ENCODE data around the gene MAPK8IP1. TPM values are rescaled to one million over a fixed set of nuclear protein-coding genes. Genes with fewer than 3 reads are reported as not detected.

Gene MAPK8IP1
- total RNA-seq (2014; rRNA removed; shearing (Covaris generic)) (34.1 and 39.4 TPM in 2 replicates), polyA plus RNA-seq (2016; fragmentation: Nextera tagmentation; extraction: Ambion mirVana) (5.9 and 6.8 TPM in 2 replicates)
- long read RNA-seq, partial matches to known transcripts = 1 of 2 reads
- long read RNA-seq, other reads (novel, unspliced or antisense) = 1 of 2 reads

DNA sequence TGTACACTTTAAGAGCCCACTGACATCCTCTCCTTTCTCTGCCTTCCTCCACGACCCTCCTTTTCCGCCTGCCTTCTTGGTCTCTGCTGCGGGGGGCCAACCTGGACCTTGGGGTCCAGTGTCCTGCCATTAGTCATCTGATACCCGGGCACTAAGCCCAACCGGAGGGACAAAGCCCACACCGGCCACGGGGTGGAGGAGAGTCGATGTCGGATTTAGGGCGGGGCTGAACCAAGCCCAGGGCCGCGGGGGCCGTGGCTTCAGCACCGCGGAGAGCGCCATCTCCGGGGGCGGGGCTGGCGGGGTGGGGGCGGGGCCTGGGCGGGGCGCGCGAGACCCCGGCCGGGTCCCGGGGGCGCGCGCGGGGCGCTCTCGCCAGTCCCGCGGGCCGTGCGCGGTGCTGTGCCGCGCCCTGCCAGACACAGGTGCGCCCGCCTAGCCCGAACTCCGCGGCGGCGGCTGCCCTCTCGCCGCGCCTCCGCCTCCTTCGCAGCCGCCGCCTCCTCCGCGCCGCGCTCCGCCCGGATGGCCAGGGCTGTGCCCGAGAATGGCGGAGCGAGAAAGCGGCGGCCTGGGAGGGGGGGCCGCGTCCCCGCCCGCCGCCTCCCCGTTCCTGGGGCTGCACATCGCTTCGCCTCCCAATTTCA is at the start of gene MAPK8IP1:
Gene MAPK8IP1, plus strand, starts transcription at position 378 of the 647 bp plus-strand sequence. Its CDS starts 170 bp downstream, at position 548.
- Histone ChIP-seq H3K4me3 (peak within 1 kb of the TSS; percentile 89), H4K20me1 (replicated peaks; ENCODE audit: insufficient read depth) (peaks cover 10% of the 10 kb centered on the region), H3K36me3 (ENCODE audit: insufficient read depth) (no peaks in the 10 kb centered on the region), H3K27ac (ENCODE audit: low read depth) (no peak within 1 kb of the TSS), H3K4me1 (ENCODE audit: insufficient read depth) (peaks cover 9% of the 10 kb centered on the region; the same call in 1 of the 2 replicates), H3K27me3 (ENCODE audit: insufficient read depth) (no peaks in the 10 kb centered on the region), H2AFZ (peak within 1 kb of the TSS; percentile 94), H3K79me2 (replicated peaks; ENCODE audit: insufficient read depth) (peaks cover 9% of the 10 kb centered on the region; the same call in 1 of the 2 replicates), H3K4me2 (peak within 1 kb of the TSS; percentile 97), H3F3A (replicated peaks; ENCODE audit: low read depth) (no peaks in the 10 kb centered on the region), H3K9me2 (ENCODE audit: insufficient read depth) (no peaks in the 10 kb centered on the region)
- H3K27ac Mint-ChIP-seq = no peak within 1 kb of the TSS
- peak within 1 kb of the TSS; percentile 79 for H3K4me3 Mint-ChIP-seq
- H3K9me3 Mint-ChIP-seq = no peaks in the 10 kb centered on the region
- ATAC-seq = peak; percentile 84
- TF ChIP-seq, protein P1, sequence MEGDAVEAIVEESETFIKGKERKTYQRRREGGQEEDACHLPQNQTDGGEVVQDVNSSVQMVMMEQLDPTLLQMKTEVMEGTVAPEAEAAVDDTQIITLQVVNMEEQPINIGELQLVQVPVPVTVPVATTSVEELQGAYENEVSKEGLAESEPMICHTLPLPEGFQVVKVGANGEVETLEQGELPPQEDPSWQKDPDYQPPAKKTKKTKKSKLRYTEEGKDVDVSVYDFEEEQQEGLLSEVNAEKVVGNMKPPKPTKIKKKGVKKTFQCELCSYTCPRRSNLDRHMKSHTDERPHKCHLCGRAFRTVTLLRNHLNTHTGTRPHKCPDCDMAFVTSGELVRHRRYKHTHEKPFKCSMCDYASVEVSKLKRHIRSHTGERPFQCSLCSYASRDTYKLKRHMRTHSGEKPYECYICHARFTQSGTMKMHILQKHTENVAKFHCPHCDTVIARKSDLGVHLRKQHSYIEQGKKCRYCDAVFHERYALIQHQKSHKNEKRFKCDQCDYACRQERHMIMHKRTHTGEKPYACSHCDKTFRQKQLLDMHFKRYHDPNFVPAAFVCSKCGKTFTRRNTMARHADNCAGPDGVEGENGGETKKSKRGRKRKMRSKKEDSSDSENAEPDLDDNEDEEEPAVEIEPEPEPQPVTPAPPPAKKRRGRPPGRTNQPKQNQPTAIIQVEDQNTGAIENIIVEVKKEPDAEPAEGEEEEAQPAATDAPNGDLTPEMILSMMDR (conservative IDR thresholded peaks at IDR 0.05; ENCODE audit: low read depth in 2 of 2) = 0 out of 4 replicates have a peak, but pooled peaks of 1 of the 2 experiments have one; percentile 2
- TF ChIP-seq POLR2AphosphoS5 (IDR thresholded peaks at IDR 0.05; ENCODE audit: low read depth) = peak; percentile 48; the same call in 1 of the 2 replicates
- TF ChIP-seq JUNB (IDR thresholded peaks at IDR 0.05; ENCODE audit: unreplicated experiment) = no peak
- TF ChIP-seq, protein P2, sequence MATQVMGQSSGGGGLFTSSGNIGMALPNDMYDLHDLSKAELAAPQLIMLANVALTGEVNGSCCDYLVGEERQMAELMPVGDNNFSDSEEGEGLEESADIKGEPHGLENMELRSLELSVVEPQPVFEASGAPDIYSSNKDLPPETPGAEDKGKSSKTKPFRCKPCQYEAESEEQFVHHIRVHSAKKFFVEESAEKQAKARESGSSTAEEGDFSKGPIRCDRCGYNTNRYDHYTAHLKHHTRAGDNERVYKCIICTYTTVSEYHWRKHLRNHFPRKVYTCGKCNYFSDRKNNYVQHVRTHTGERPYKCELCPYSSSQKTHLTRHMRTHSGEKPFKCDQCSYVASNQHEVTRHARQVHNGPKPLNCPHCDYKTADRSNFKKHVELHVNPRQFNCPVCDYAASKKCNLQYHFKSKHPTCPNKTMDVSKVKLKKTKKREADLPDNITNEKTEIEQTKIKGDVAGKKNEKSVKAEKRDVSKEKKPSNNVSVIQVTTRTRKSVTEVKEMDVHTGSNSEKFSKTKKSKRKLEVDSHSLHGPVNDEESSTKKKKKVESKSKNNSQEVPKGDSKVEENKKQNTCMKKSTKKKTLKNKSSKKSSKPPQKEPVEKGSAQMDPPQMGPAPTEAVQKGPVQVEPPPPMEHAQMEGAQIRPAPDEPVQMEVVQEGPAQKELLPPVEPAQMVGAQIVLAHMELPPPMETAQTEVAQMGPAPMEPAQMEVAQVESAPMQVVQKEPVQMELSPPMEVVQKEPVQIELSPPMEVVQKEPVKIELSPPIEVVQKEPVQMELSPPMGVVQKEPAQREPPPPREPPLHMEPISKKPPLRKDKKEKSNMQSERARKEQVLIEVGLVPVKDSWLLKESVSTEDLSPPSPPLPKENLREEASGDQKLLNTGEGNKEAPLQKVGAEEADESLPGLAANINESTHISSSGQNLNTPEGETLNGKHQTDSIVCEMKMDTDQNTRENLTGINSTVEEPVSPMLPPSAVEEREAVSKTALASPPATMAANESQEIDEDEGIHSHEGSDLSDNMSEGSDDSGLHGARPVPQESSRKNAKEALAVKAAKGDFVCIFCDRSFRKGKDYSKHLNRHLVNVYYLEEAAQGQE (IDR thresholded peaks at IDR 0.05; ENCODE audit: unreplicated experiment) = peak; percentile 76
- no peak for TF ChIP-seq STAT1 (IDR thresholded peaks at IDR 0.05; ENCODE audit: unreplicated experiment)
- no peak for TF ChIP-seq NANOG (IDR thresholded peaks at IDR 0.05; ENCODE audit: borderline replicate concordance)
- no peaks in the 10 kb centered on the region; the same call in 2 of the 3 replicates for H3K36me3 Mint-ChIP-seq (ENCODE audit: low read depth)
- H3K4me1 Mint-ChIP-seq = peaks cover 10% of the 10 kb centered on the region
- H3K27me3 Mint-ChIP-seq (ENCODE audit: insufficient read depth, low read depth, poor library complexity) = peaks cover 4% of the 10 kb centered on the region
- DNase-seq (ENCODE audit: low spot score) = peak; percentile 88

DNA sequence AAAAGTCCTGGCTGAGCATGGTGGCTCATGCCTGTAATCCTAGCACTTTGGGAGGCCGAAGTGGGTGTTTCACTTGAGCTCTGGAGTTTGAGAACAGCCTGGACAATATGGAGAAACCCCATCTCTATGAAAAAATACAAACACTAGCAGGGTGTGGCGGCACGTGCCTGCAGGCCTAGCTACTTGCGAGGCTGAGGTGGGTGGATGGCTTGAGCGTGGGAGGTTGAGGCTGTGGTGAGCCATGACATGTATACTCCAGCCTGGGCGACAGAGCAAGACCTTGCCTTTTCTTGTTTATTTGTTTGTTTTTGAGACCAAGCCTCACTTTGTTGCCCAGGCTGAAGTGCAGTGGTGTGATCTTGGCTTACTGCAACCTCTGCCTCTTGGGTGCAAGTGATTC is 46.2 kb upstream of the MAPK8IP1 start:
- Histone ChIP-seq H3K36me3 (ENCODE audit: insufficient read depth) (no peaks in the 10 kb centered on the region), H4K20me1 (replicated peaks; ENCODE audit: insufficient read depth) (no peaks in the 10 kb centered on the region), H2AFZ (no peak overlapping the region), H3K9me2 (ENCODE audit: insufficient read depth) (no peaks in the 10 kb centered on the region), H3K4me1 (ENCODE audit: insufficient read depth) (no peaks in the 10 kb centered on the region), H3K4me3 (no peak overlapping the region), H3K27ac (ENCODE audit: low read depth) (no peak overlapping the region), H3F3A (replicated peaks; ENCODE audit: low read depth) (no peaks in the 10 kb centered on the region), H3K4me2 (no peak overlapping the region), H3K79me2 (replicated peaks; ENCODE audit: insufficient read depth) (no peaks in the 10 kb centered on the region), H3K27me3 (ENCODE audit: insufficient read depth) (no peaks in the 10 kb centered on the region)
- no peak overlapping the region for H3K4me3 Mint-ChIP-seq
- H3K36me3 Mint-ChIP-seq (ENCODE audit: low read depth) = no peaks in the 10 kb centered on the region
- H3K27ac Mint-ChIP-seq = no peak overlapping the region
- DNase-seq (ENCODE audit: low spot score) = no peak
- ATAC-seq = no peak
- peaks cover 5% of the 10 kb centered on the region; the same call in 2 of the 3 replicates for H3K4me1 Mint-ChIP-seq
- H3K27me3 Mint-ChIP-seq (ENCODE audit: insufficient read depth, low read depth, poor library complexity) = peaks cover 3% of the 10 kb centered on the region
- H3K9me3 Mint-ChIP-seq = no peaks in the 10 kb centered on the region
- no peak for TF ChIP-seq POLR2AphosphoS5 (IDR thresholded peaks at IDR 0.05; ENCODE audit: low read depth)
- no peak for TF ChIP-seq EZH2phosphoT487 (IDR thresholded peaks at IDR 0.05; ENCODE audit: unreplicated experiment)
- no peak for TF ChIP-seq STAT1 (IDR thresholded peaks at IDR 0.05; ENCODE audit: unreplicated experiment)
- TF ChIP-seq EZH2 (IDR thresholded peaks at IDR 0.05; ENCODE audit: low read depth, unreplicated experiment) = no peak
- TF ChIP-seq, protein P2 (IDR thresholded peaks at IDR 0.05; ENCODE audit: unreplicated experiment) = no peak
